H1 (cell line): ENCODE measurements around the gene FRMD6. TPM values are rescaled to one million over a fixed set of nuclear protein-coding genes. Genes with fewer than 3 reads are reported as not detected.

Source experiments
- CTCF ChIA-PET: fragments of 300-600 bp; sonication (Branson Sonifier 250); formaldehyde crosslinking; loops from one replicate; lab custom pipeline; 2021; ENCODE audit not compliant: partially characterized antibody; lab: Charles Lee
- POLR2A ChIA-PET: fragments of 300-600 bp; sonication (Branson Sonifier 250); formaldehyde crosslinking; loops from one replicate; lab custom pipeline; 2021; ENCODE audit warnings: inconsistent platforms; ENCODE audit not compliant: partially characterized antibody; lab: Charles Lee
- DNase-seq, 2 experiments: peaks; one replicate each; pipeline versions ENCODE4 v3.0.0 to v3.0.0-alpha.2; 2010 to 2022; ENCODE audit warnings: low spot score in 2 of 2, low read depth in 1 of 2, mixed read lengths in 1 of 2
- FAIRE-seq: peaks from 2 replicates; lab custom pipeline; 2011; peaks lifted over from hg19 to GRCh38; lab: Jason Lieb, UNC
- H2AFZ ChIP-seq: 2 replicates; pipeline ENCODE4 v1.8.1; 2012; ENCODE audit warnings: low read length, inconsistent platforms
- H2AK5ac ChIP-seq: 2 replicates; pipeline ENCODE4 v1.6.1; 2013; ENCODE audit warnings: low read depth, low read length
- H2BK120ac ChIP-seq: replicated peaks from 2 replicates; pipeline ENCODE3; 2013; ENCODE audit warnings: low read depth, low read length, inconsistent platforms
- H2BK12ac ChIP-seq: 2 replicates; pipeline ENCODE4 v1.6.1; 2013; ENCODE audit warnings: low read depth, low read length
- H2BK15ac ChIP-seq: 2 replicates; pipeline ENCODE4 v1.6.1; 2013; ENCODE audit warnings: low read length
- H2BK20ac ChIP-seq: 2 replicates; pipeline ENCODE4 v1.6.1; 2013; ENCODE audit warnings: low read length
- H2BK5ac ChIP-seq: 2 replicates; pipeline ENCODE4 v1.6.1; 2013; ENCODE audit warnings: low read depth, low read length
- H3K14ac ChIP-seq: 2 replicates; pipeline ENCODE4 v1.6.1; 2013; ENCODE audit warnings: inconsistent platforms; ENCODE audit not compliant: insufficient read length
- H3K18ac ChIP-seq: 2 replicates; pipeline ENCODE4 v1.6.1; 2013; ENCODE audit warnings: low read length; ENCODE audit errors: extremely low read depth
- H3K23ac ChIP-seq: 2 replicates; pipeline ENCODE4 v1.6.1; 2013; ENCODE audit warnings: inconsistent platforms; ENCODE audit not compliant: insufficient read length
- H3K23me2 ChIP-seq: 2 replicates; pipeline ENCODE4 v1.6.1; 2013; ENCODE audit warnings: low read depth, low read length
- H3K27ac ChIP-seq: 2 replicates; pipeline ENCODE4 v1.6.1; 2011; ENCODE audit warnings: low read depth, low read length, inconsistent platforms
- H3K27me3 ChIP-seq, 4 experiments: replicated peaks in 1 of 4; 1 replicate in 1 of 4; 2 replicates in 3 of 4; pipeline versions ENCODE4 v1.6.1 to v1.8.1; 2011 to 2013; ENCODE audit warnings: low read length in 3 of 4, mild to moderate bottlenecking in 3 of 4, inconsistent platforms in 2 of 4, mixed read lengths in 2 of 4, moderate library complexity in 1 of 4; ENCODE audit not compliant: control insufficient read depth in 3 of 4, insufficient read depth in 3 of 4; ENCODE audit errors: extremely low read depth in 1 of 4
- H3K36me3 ChIP-seq, 4 experiments: 2 replicates each; pipeline versions ENCODE4 v1.6.1 to v1.8.1; 2011 to 2013; ENCODE audit warnings: mild to moderate bottlenecking in 4 of 4, low read length in 3 of 4, moderate library complexity in 2 of 4, control low read depth in 1 of 4, inconsistent platforms in 1 of 4; ENCODE audit not compliant: insufficient read depth in 4 of 4, control insufficient read depth in 2 of 4
- H3K4ac ChIP-seq: replicated peaks from 2 replicates; pipeline ENCODE3; 2013; ENCODE audit warnings: low read length, low read depth, mixed read lengths, inconsistent platforms; ENCODE audit not compliant: insufficient read length
- H3K4me1 ChIP-seq, 4 experiments: replicated peaks in 1 of 4; 1 replicate in 1 of 4; 2 replicates in 3 of 4; pipeline versions ENCODE4 v1.6.1 to v1.8.1; 2011 to 2013; ENCODE audit warnings: low read length in 3 of 4, inconsistent platforms in 2 of 4, mixed read lengths in 1 of 4; ENCODE audit not compliant: insufficient read depth in 4 of 4, control insufficient read depth in 3 of 4
- H3K4me2 ChIP-seq, 2 experiments: 2 replicates each; pipeline versions ENCODE4 v1.6.1 to v1.8.1; 2011 to 2013; ENCODE audit warnings: low read depth in 2 of 2, low read length in 2 of 2, control low read depth in 1 of 2, inconsistent platforms in 1 of 2, mild to moderate bottlenecking in 1 of 2; ENCODE audit not compliant: insufficient read depth in 1 of 2
- H3K4me3 ChIP-seq, 4 experiments: fragments of 200-600, 300-600 bp in 1 of 4; sonication (generic), shearing (Covaris generic), sonication (Bioruptor Twin) in 1 of 4; 2 replicates each; pipeline versions ENCODE4 v1.5.1 to v1.8.1; 2011 to 2016; ENCODE audit warnings: low read length in 4 of 4, low read depth in 3 of 4, control low read depth in 2 of 4, inconsistent platforms in 2 of 4, mild to moderate bottlenecking in 2 of 4, mixed read lengths in 1 of 4, moderate library complexity in 1 of 4; ENCODE audit not compliant: insufficient read depth in 2 of 4; ENCODE audit errors: extremely low read depth in 1 of 4
- H3K56ac ChIP-seq: replicated peaks from 2 replicates; pipeline ENCODE3; 2013; ENCODE audit warnings: low read depth, mild to moderate bottlenecking, mixed read lengths, low read length, inconsistent platforms; ENCODE audit not compliant: insufficient read length
- H3K79me1 ChIP-seq: 2 replicates; pipeline ENCODE4 v1.6.1; 2013; ENCODE audit warnings: low read depth, low read length, control low read depth
- H3K79me2 ChIP-seq, 2 experiments: 2 replicates each; pipeline versions ENCODE4 v1.6.1 to v1.8.1; 2012 to 2013; ENCODE audit warnings: low read length in 2 of 2, mild to moderate bottlenecking in 2 of 2, inconsistent platforms in 1 of 2; ENCODE audit not compliant: insufficient read depth in 2 of 2, control insufficient read depth in 1 of 2
- H3K9ac ChIP-seq, 4 experiments: replicated peaks in 1 of 4; 1 replicate in 1 of 4; 2 replicates in 3 of 4; pipeline versions ENCODE4 v1.6.1 to v1.8.1; 2011 to 2013; ENCODE audit warnings: low read depth in 3 of 4, low read length in 3 of 4, control low read depth in 2 of 4, mild to moderate bottlenecking in 2 of 4, moderate library complexity in 2 of 4, inconsistent platforms in 1 of 4; ENCODE audit errors: extremely low read depth in 1 of 4
- H3K9me3 ChIP-seq, 2 experiments: 2 replicates each; pipeline versions ENCODE4 v1.6.1 to v1.8.1; 2012 to 2013; ENCODE audit warnings: mild to moderate bottlenecking in 2 of 2, moderate library complexity in 2 of 2, control low read depth in 1 of 2, inconsistent platforms in 1 of 2, low read depth in 1 of 2, low read length in 1 of 2, mixed read lengths in 1 of 2; ENCODE audit not compliant: insufficient read depth in 2 of 2
- H4K20me1 ChIP-seq, 2 experiments: replicated peaks in 1 of 2; 2 replicates each; pipeline versions ENCODE3 to v1.8.1; 2011 to 2013; ENCODE audit warnings: inconsistent platforms in 2 of 2, low read length in 2 of 2, mild to moderate bottlenecking in 1 of 2; ENCODE audit not compliant: insufficient read depth in 2 of 2, control insufficient read depth in 1 of 2
- H4K5ac ChIP-seq: 2 replicates; pipeline ENCODE4 v1.6.1; 2013; ENCODE audit warnings: low read length, low read depth, mixed read lengths, inconsistent platforms; ENCODE audit not compliant: insufficient read length
- H4K8ac ChIP-seq: 2 replicates; pipeline ENCODE4 v1.8.0; 2013; ENCODE audit warnings: mild to moderate bottlenecking, moderate library complexity, low read length, inconsistent platforms; ENCODE audit not compliant: insufficient read depth; ENCODE audit errors: extremely low read depth
- H4K91ac ChIP-seq: replicated peaks from 2 replicates; pipeline ENCODE3; 2013; ENCODE audit warnings: low read length, mixed read lengths, inconsistent platforms; ENCODE audit not compliant: insufficient read length
- CREB1 ChIP-seq: IDR thresholded peaks from 2 replicates; pipeline ENCODE4 v1.6.1; 2012; ENCODE audit warnings: inconsistent platforms
- TAF1 ChIP-seq: IDR thresholded peaks from 2 replicates; pipeline ENCODE4 v1.6.1; 2011; ENCODE audit warnings: mild to moderate bottlenecking, low read depth, low read length
- WGBS, 2 experiments: shearing (Covaris generic) in 1 of 2; methylation state at CpG; one replicate each; pipeline versions ENCODE4 v1.1.6 to v1.1.7; 2013 to 2015; ENCODE audit warnings: low lambda C conversion rate in 2 of 2, mixed read lengths in 2 of 2, inconsistent platforms in 1 of 2, low coverage in 1 of 2, missing lambda C conversion rate in 1 of 2; ENCODE audit not compliant: insufficient replicate concordance in 2 of 2, insufficient coverage in 1 of 2, insufficient read length in 1 of 2; ENCODE audit errors: extremely low coverage in 1 of 2, missing lambda C conversion rate in 1 of 2; 5-methylcytosine and 5-hydroxymethylcytosine counted together
- polyA plus RNA-seq, 7 experiments: library from polyadenylated mRNA; depleted of rRNA in 3 of 7; stranded (reverse) in 5 of 7; unstranded in 2 of 7; fragments of >200 nt in 5 of 7; fragments of 200-250 nt in 2 of 7; gene quantifications; 1 replicate in 5 of 7; 2 replicates in 1 of 7; 4 replicates in 1 of 7; pipeline versions ENCODE4 v1.2.1 to v1.2.3, GENCODE V29; 2011 to 2013; ENCODE audit warnings: missing spikeins in 2 of 7, mixed read lengths in 2 of 7
- total RNA-seq: library from RNA; stranded (reverse); fragmentation: NEBNext Ultra II Directional; extraction: Animal tissue kit (Norgen Biotek cat#: 25700); gene quantifications from 2 replicates; pipeline ENCODE4 v1.2.1, GENCODE V29; 2021
- TF ChIP-seq, protein P1 (sequence below): IDR thresholded peaks from 2 replicates; pipeline ENCODE4 v1.6.1; 2012; ENCODE audit warnings: inconsistent platforms

Gene FRMD6
- total and polyA plus RNA-seq, 2 of the 8 experiments (the other 6 are each of a cell fraction or from before 2014, with no cell fraction given): 5.4 to 23.7 TPM

DNA sequence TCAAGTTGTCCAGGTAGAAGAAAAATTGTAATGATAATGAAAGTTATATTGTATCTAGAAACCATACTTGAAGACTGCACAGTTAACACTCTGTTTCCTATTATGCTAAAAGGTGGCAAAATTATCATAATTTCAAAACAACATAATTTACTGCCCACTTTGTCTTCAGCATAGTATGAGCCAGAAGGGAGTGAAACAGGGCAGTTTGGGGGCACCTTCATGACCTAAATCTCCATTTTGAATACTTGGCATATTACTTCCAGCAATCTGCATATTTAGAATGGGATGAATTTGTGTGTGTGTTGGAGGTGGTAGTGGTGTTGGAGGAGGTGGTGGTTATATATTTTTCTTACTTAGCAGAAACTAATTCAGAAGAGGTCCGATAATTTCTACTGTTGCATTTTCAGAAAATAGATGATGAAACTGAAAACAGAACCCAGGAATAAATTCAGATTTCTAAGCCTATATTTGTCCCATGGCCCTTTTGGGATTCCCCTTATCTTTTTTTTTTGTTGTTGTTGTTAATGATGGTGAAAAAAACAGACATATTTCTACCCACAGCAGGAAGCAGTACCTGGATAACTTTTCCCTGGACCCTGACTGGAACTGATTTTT is 26.6 kb upstream of the FRMD6 start:
- DNase-seq (no peak), FAIRE-seq (no peak)
- Histone ChIP-seq H4K91ac (no peak overlapping the region), H4K5ac (no peak overlapping the region), H3K27me3 (no peaks in the 10 kb centered on the region), H2BK12ac (no peak overlapping the region), H3K4me3 (no peak overlapping the region), H3K4ac (no peak overlapping the region), H3K18ac (no peak overlapping the region), H3K27ac (no peak overlapping the region), H3K9me3 (no peaks in the 10 kb centered on the region), H4K20me1 (no peaks in the 10 kb centered on the region), H3K79me2 (no peaks in the 10 kb centered on the region), H3K79me1 (no peaks in the 10 kb centered on the region), H2AK5ac (no peak overlapping the region), H2BK20ac (no peak overlapping the region), H3K4me2 (no peak overlapping the region), H3K36me3 (no peaks in the 10 kb centered on the region), H3K23ac (no peak overlapping the region), H3K14ac (no peak overlapping the region), H2BK15ac (no peak overlapping the region), H3K56ac (no peak overlapping the region), H3K4me1 (no peaks in the 10 kb centered on the region), H3K9ac (no peak overlapping the region), H2BK5ac (no peak overlapping the region), H2AFZ (no peak overlapping the region), H3K23me2 (no peaks in the 10 kb centered on the region; the same call in 1 of the 2 replicates), H2BK120ac (no peak overlapping the region), H4K8ac (no peak overlapping the region)
- WGBS, 2 experiments: 92% methylated on average over 1 of the region's 1 CpG; no CpG with 5 or more reads in 1 of the 2 experiments
- ChIA-PET CTCF (no interaction called here), POLR2A (no interaction called here)
- TF ChIP-seq TAF1: no peak
- TF ChIP-seq, protein P1, sequence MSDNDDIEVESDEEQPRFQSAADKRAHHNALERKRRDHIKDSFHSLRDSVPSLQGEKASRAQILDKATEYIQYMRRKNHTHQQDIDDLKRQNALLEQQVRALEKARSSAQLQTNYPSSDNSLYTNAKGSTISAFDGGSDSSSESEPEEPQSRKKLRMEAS: no peak
- no peak for TF ChIP-seq CREB1
